Endometrial microvascular endothelial cells (primary cell): ENCODE measurements around the gene FLVCR1. TPM values are rescaled to one million over a fixed set of nuclear protein-coding genes. Genes with fewer than 3 reads are reported as not detected.
"Not testable (repeated sequence)": the region's sequence is repeated elsewhere in the genome, so short reads cannot be mapped to it uniquely, and the experiment has no call there.

Source experiments
- in situ Hi-C: cut with HindIII; loops from 2 replicates; pipeline ENCODE4 v1.10.0; 2017; ENCODE audit warnings: low sequenced_read_pairs, low pct_unique_long_range_greater_than_20kb; ENCODE audit errors: inconsistent ontology term
- total RNA-seq: library from RNA; depleted of rRNA; stranded (reverse); fragments of >200 nt; gene quantifications from one replicate; pipeline ENCODE4 v1.2.3, GENCODE V29; 2015; ENCODE audit errors: inconsistent ontology term

Gene FLVCR1
- total RNA-seq, 1 donor from 2014 or later, result 6.2 TPM

- in situ Hi-C loops, result not testable (repeated sequence)
Measured at GRCh38 chr1:212910213-212910612, 52.1 kb downstream of the FLVCR1 start.

GRCh38 chr1:212913638-212914037, 55.6 kb downstream of the FLVCR1 start:
- in situ Hi-C loops, result not testable (repeated sequence)

GRCh38 chr1:212914110-212914509, 56.0 kb downstream of the FLVCR1 start:
- in situ Hi-C loops, result not testable (repeated sequence)

GRCh38 chr1:212914789-212915188, 56.7 kb downstream of the FLVCR1 start:
- in situ Hi-C loops, result no loop called here

- in situ Hi-C loops, result no loop called here
Measured at GRCh38 chr1:212915245-212916091, 57.4 kb downstream of the FLVCR1 start.

- in situ Hi-C loops, result no loop called here
Measured at GRCh38 chr1:212916481-212917133, 58.5 kb downstream of the FLVCR1 start.

GRCh38 chr1:212917134-212917485, 59.0 kb downstream of the FLVCR1 start:
- in situ Hi-C loops, result no loop called here

GRCh38 chr1:212917858-212918257, 59.8 kb downstream of the FLVCR1 start:
- in situ Hi-C loops, result no loop called here

GRCh38 chr1:212918824-212919223, 60.7 kb downstream of the FLVCR1 start:
- in situ Hi-C loops, result no loop called here

GRCh38 chr1:212920246-212920645, 62.2 kb downstream of the FLVCR1 start:
- in situ Hi-C loops, result no loop called here

GRCh38 chr1:212920896-212921295, 62.8 kb downstream of the FLVCR1 start:
- in situ Hi-C loops, result no loop called here

GRCh38 chr1:212922016-212922415, 63.9 kb downstream of the FLVCR1 start:
- in situ Hi-C loops, result no loop called here

GRCh38 chr1:212926372-212926771, 68.3 kb downstream of the FLVCR1 start:
- in situ Hi-C loops, result no loop called here

GRCh38 chr1:212928323-212929291, 70.5 kb downstream of the FLVCR1 start:
- in situ Hi-C loops, result no loop called here

GRCh38 chr1:212930986-212931678, 73.1 kb downstream of the FLVCR1 start:
- in situ Hi-C loops, result no loop called here

- in situ Hi-C loops, result no loop called here
Measured at GRCh38 chr1:212933815-212934471, 75.9 kb downstream of the FLVCR1 start.

GRCh38 chr1:212935387-212935981, 77.4 kb downstream of the FLVCR1 start:
- in situ Hi-C loops, result no loop called here

- in situ Hi-C loops, result no loop called here
Measured at GRCh38 chr1:212937034-212937433, 79.0 kb downstream of the FLVCR1 start.
